Hepatocyte (in vitro differentiated cells): ENCODE results near the gene RASAL2. TPM values are rescaled to one million over a fixed set of nuclear protein-coding genes. Genes with fewer than 3 reads are reported as not detected.

Source experiments
- DNase-seq: peaks from one replicate; pipeline ENCODE4 v3.0.0-alpha.2; 2016; ENCODE audit warnings: low spot score
- H2AFZ ChIP-seq: fragments of 200-600 bp; sonication (generic); 2 replicates; pipeline ENCODE4 v1.6.0; 2016; ENCODE audit warnings: antibody characterized with exemption, mild to moderate bottlenecking
- H3K27ac ChIP-seq: fragments of 200-600 bp; sonication (generic); 2 replicates; pipeline ENCODE4 v1.5.1; 2016; ENCODE audit warnings: mild to moderate bottlenecking
- H3K27me3 ChIP-seq: fragments of 200-600 bp; sonication (generic); 2 replicates; pipeline ENCODE4 v1.6.1; 2016
- H3K36me3 ChIP-seq: fragments of 200-600 bp; sonication (generic); replicated peaks from 2 replicates; pipeline ENCODE4 v1.5.1; 2016; ENCODE audit warnings: low read depth; ENCODE audit not compliant: insufficient read depth
- H3K4me1 ChIP-seq: fragments of 200-600 bp; sonication (generic); 2 replicates; pipeline ENCODE4 v1.5.1; 2016; ENCODE audit warnings: mild to moderate bottlenecking, moderate library complexity; ENCODE audit not compliant: insufficient read depth
- H3K4me2 ChIP-seq: fragments of 200-600 bp; sonication (generic); 2 replicates; pipeline ENCODE4 v1.6.0; 2016
- H3K4me3 ChIP-seq: fragments of 200-600 bp; sonication (generic); 2 replicates; pipeline ENCODE4 v1.5.1; 2016; ENCODE audit warnings: mild to moderate bottlenecking
- H3K79me2 ChIP-seq: fragments of 200-600 bp; sonication (generic); 2 replicates; pipeline ENCODE4 v1.6.0; 2017; ENCODE audit warnings: mild to moderate bottlenecking
- H3K9me2 ChIP-seq: fragments of 200-600 bp; sonication (generic); replicated peaks from 2 replicates; pipeline ENCODE4 v1.6.0; 2017; ENCODE audit warnings: mild to moderate bottlenecking; ENCODE audit not compliant: insufficient read depth
- H3K9me3 ChIP-seq: fragments of 200-600 bp; sonication (generic); 2 replicates; pipeline ENCODE4 v1.5.1; 2016; ENCODE audit warnings: low read depth, mild to moderate bottlenecking
- H4K20me1 ChIP-seq: fragments of 200-600 bp; sonication (generic); 2 replicates; pipeline ENCODE4 v1.6.0; 2016; ENCODE audit warnings: mild to moderate bottlenecking; ENCODE audit not compliant: insufficient read depth, poor library complexity, severe bottlenecking
- CTCF ChIP-seq: fragments of 200-600 bp; sonication (generic); IDR thresholded peaks from 2 replicates; pipeline ENCODE4 v1.5.1; 2016; ENCODE audit warnings: antibody characterized with exemption, mild to moderate bottlenecking; ENCODE audit not compliant: poor library complexity
- EZH2 ChIP-seq: fragments of 200-600 bp; sonication (generic); IDR thresholded peaks from 2 replicates; pipeline ENCODE4 v1.6.1; 2016; ENCODE audit warnings: antibody characterized with exemption, mild to moderate bottlenecking, borderline replicate concordance
- EZH2phosphoT487 ChIP-seq: fragments of 200-600 bp; sonication (generic); IDR thresholded peaks from one replicate; pipeline ENCODE4 v1.6.1; 2018; ENCODE audit warnings: antibody characterized with exemption, mild to moderate bottlenecking, low read depth, moderate library complexity; ENCODE audit not compliant: unreplicated experiment, severe bottlenecking
- WGBS: methylation state at CpG from one replicate; pipeline ENCODE4 v1.1.6; 2016; ENCODE audit warnings: low lambda C conversion rate; ENCODE audit errors: missing lambda C conversion rate; 5-methylcytosine and 5-hydroxymethylcytosine counted together
- polyA plus RNA-seq: library from polyadenylated mRNA; unstranded; fragments of >200 nt; fragmentation: Nextera tagmentation; extraction: Ambion mirVana; gene quantifications from 2 replicates; pipeline ENCODE4 v1.2.1, GENCODE V29; 2016
- total RNA-seq: library from RNA; depleted of rRNA; stranded (reverse); fragments of >200 nt; gene quantifications from 2 replicates; pipeline ENCODE4 v1.2.3, GENCODE V29; 2014

The RASAL2 gene
- total and polyA plus RNA-seq, 2 experiments from 2014 or later = 8.7 to 24.0 TPM

- Histone ChIP-seq H3K27me3 (no peaks in the 10 kb centered on the region), H3K4me3 (no peak overlapping the region), H3K79me2 (peaks cover 32% of the 10 kb centered on the region), H3K9me3 (no peaks in the 10 kb centered on the region), H4K20me1 (no peaks in the 10 kb centered on the region), H3K4me1 (peaks cover under 1% of the 10 kb centered on the region), H3K36me3 (no peaks in the 10 kb centered on the region), H3K27ac (no peak overlapping the region), H2AFZ (no peak overlapping the region), H3K4me2 (no peak overlapping the region), H3K9me2 (no peaks in the 10 kb centered on the region)
- TF ChIP-seq EZH2phosphoT487 (no peak), EZH2 (no peak)
- 49% methylated on average over 5 of the region's 5 CpGs for WGBS
- DNase-seq = no peak
Observed at GRCh38 chr1:178283409-178283808, 189.5 kb downstream of the RASAL2 start.

GRCh38 chr1:178284058-178284457 is 190.2 kb downstream of the RASAL2 start:
- no peaks in the 10 kb centered on the region for H4K20me1 ChIP-seq
- H3K4me2 ChIP-seq = no peak overlapping the region
- no peaks in the 10 kb centered on the region for H3K36me3 ChIP-seq
- peaks cover 32% of the 10 kb centered on the region for H3K79me2 ChIP-seq
- DNase-seq = no peak
- no peak overlapping the region for H3K4me3 ChIP-seq
- no peak for TF ChIP-seq EZH2phosphoT487
- no peaks in the 10 kb centered on the region for H3K27me3 ChIP-seq
- H3K27ac ChIP-seq = no peak overlapping the region
- H3K9me2 ChIP-seq = no peaks in the 10 kb centered on the region
- 72% methylated on average over 3 of the region's 3 CpGs for WGBS
- no peaks in the 10 kb centered on the region for H3K4me1 ChIP-seq
- no peak overlapping the region for H2AFZ ChIP-seq
- no peaks in the 10 kb centered on the region for H3K9me3 ChIP-seq

GRCh38 chr1:178291166-178291565 is 197.3 kb downstream of the RASAL2 start:
- no peak for TF ChIP-seq CTCF
- TF ChIP-seq EZH2phosphoT487 = no peak
- TF ChIP-seq EZH2 = no peak
- no peak overlapping the region for H3K4me2 ChIP-seq
- no peaks in the 10 kb centered on the region for H3K9me2 ChIP-seq
- no peak overlapping the region for H2AFZ ChIP-seq
- H3K4me1 ChIP-seq = no peaks in the 10 kb centered on the region
- no peaks in the 10 kb centered on the region for H3K36me3 ChIP-seq
- 96% methylated on average over 1 of the region's 1 CpG for WGBS
- H3K79me2 ChIP-seq = no peaks in the 10 kb centered on the region
- DNase-seq = no peak
- no peaks in the 10 kb centered on the region for H4K20me1 ChIP-seq
- H3K9me3 ChIP-seq = no peaks in the 10 kb centered on the region
- no peak overlapping the region for H3K27ac ChIP-seq
- H3K4me3 ChIP-seq = no peak overlapping the region
- no peaks in the 10 kb centered on the region for H3K27me3 ChIP-seq

- Histone ChIP-seq H3K4me1 (no peaks in the 10 kb centered on the region), H2AFZ (no peak overlapping the region), H3K4me3 (no peak overlapping the region), H3K27me3 (no peaks in the 10 kb centered on the region), H3K36me3 (no peaks in the 10 kb centered on the region), H3K27ac (no peak overlapping the region), H4K20me1 (no peaks in the 10 kb centered on the region), H3K9me3 (no peaks in the 10 kb centered on the region), H3K9me2 (no peaks in the 10 kb centered on the region), H3K4me2 (no peak overlapping the region), H3K79me2 (no peaks in the 10 kb centered on the region)
- 82% methylated on average over 1 of the region's 1 CpG for WGBS
- DNase-seq = no peak
- no peak for TF ChIP-seq CTCF
- no peak for TF ChIP-seq EZH2phosphoT487
- TF ChIP-seq EZH2 = no peak
Observed at GRCh38 chr1:178294654-178295053, 200.8 kb downstream of the RASAL2 start.

GRCh38 chr1:178300352-178300699 is 206.4 kb downstream of the RASAL2 start:
- no peaks in the 10 kb centered on the region for H3K9me2 ChIP-seq
- no peak overlapping the region for H3K4me3 ChIP-seq
- no peaks in the 10 kb centered on the region for H4K20me1 ChIP-seq
- H3K9me3 ChIP-seq = no peaks in the 10 kb centered on the region
- H3K27me3 ChIP-seq = no peaks in the 10 kb centered on the region
- peaks cover 12% of the 10 kb centered on the region for H3K79me2 ChIP-seq
- no peaks in the 10 kb centered on the region for H3K4me1 ChIP-seq
- H3K36me3 ChIP-seq = no peaks in the 10 kb centered on the region
- H3K4me2 ChIP-seq = no peak overlapping the region
- TF ChIP-seq CTCF (no peak), EZH2 (no peak), EZH2phosphoT487 (no peak)
- no peak for DNase-seq
- H2AFZ ChIP-seq = no peak overlapping the region
- peak overlapping the region; percentile 15 for H3K27ac ChIP-seq
